Endothelial cell of umbilical vein (primary cell): Measurements from ENCODE around the gene TCEA2. TPM values are rescaled to one million over a fixed set of nuclear protein-coding genes. Genes with fewer than 3 reads are reported as not detected.

Source experiments
- BruUV-seq: library from RNA; stranded (reverse); fragments of 400-500 nt; replicated peaks from 2 replicates; lab custom pipeline; 2021; lab: Mats Ljungman, UMichigan
- CTCF ChIA-PET: fragments of 300-600, 350-600 bp; sonication (Branson Sonifier 250); formaldehyde crosslinking; loops from one replicate; lab custom pipeline; 2021; ENCODE audit warnings: antibody characterized with exemption, inconsistent platforms; lab: Charles Lee
- POLR2A ChIA-PET: fragments of 300-600, 350-600 bp; sonication (Branson Sonifier 250); formaldehyde crosslinking; loops from one replicate; lab custom pipeline; 2021; ENCODE audit warnings: antibody characterized with exemption, inconsistent platforms; lab: Charles Lee
- DNase-seq: peaks from one replicate; pipeline ENCODE4 v3.0.0-alpha.2; 2011; ENCODE audit warnings: low read depth, low spot score
- FAIRE-seq: peaks from 2 replicates; lab custom pipeline; 2011; peaks lifted over from hg19 to GRCh38; lab: Jason Lieb, UNC
- H2AFZ ChIP-seq: 2 replicates; pipeline ENCODE4 v1.6.0; 2012; ENCODE audit warnings: low read depth, low read length, control low read depth, inconsistent platforms
- H3K27ac ChIP-seq: 2 replicates; pipeline ENCODE4 v1.5.1; 2011; ENCODE audit warnings: low read depth, mild to moderate bottlenecking, control low read depth, low read length, moderate library complexity; ENCODE audit not compliant: insufficient read depth
- H3K27me3 ChIP-seq, 2 experiments: 2 replicates each; pipeline versions ENCODE4 v1.6.0 to v1.6.1; 2011; ENCODE audit warnings: low read length in 2 of 2, mixed read lengths in 1 of 2; ENCODE audit not compliant: control insufficient read depth in 2 of 2, insufficient read depth in 2 of 2
- H3K36me3 ChIP-seq, 2 experiments: 2 replicates in 1 of 2; 3 replicates in 1 of 2; pipeline ENCODE4 v1.5.1; 2011; ENCODE audit warnings: low read length in 2 of 2, mild to moderate bottlenecking in 1 of 2, moderate library complexity in 1 of 2; ENCODE audit not compliant: control insufficient read depth in 2 of 2, insufficient read depth in 2 of 2; ENCODE audit errors: extremely low read depth in 1 of 2
- H3K4me1 ChIP-seq: 3 replicates; pipeline ENCODE4 v1.5.1; 2011; ENCODE audit warnings: mild to moderate bottlenecking, low read length; ENCODE audit not compliant: control insufficient read depth, insufficient read depth; ENCODE audit errors: extremely low read depth
- H3K4me2 ChIP-seq: 2 replicates; pipeline ENCODE4 v1.6.1; 2011; ENCODE audit warnings: low read length, control low read depth, mixed read lengths; ENCODE audit not compliant: insufficient read depth
- H3K4me3 ChIP-seq, 3 experiments: fragments of 200-600 bp in 1 of 3; sonication (generic), shearing (Covaris generic) in 1 of 3; replicated peaks in 1 of 3; 2 replicates each; pipeline ENCODE4 v1.5.1; 2011 to 2016; ENCODE audit warnings: control low read depth in 3 of 3, low read length in 3 of 3, mild to moderate bottlenecking in 2 of 3, inconsistent platforms in 1 of 3, low read depth in 1 of 3, moderate library complexity in 1 of 3; ENCODE audit not compliant: insufficient read depth in 1 of 3
- H3K79me2 ChIP-seq: 2 replicates; pipeline ENCODE4 v1.6.0; 2012; ENCODE audit warnings: low read length, inconsistent platforms; ENCODE audit not compliant: control insufficient read depth, insufficient read depth
- H3K9ac ChIP-seq: replicated peaks from 2 replicates; pipeline ENCODE3; 2011; ENCODE audit warnings: low read length, control low read depth; ENCODE audit not compliant: insufficient read depth; ENCODE audit errors: extremely low read depth
- H3K9me1 ChIP-seq: replicated peaks from 3 replicates; pipeline ENCODE4 v1.6.0; 2011; ENCODE audit warnings: mild to moderate bottlenecking, low read length; ENCODE audit not compliant: control insufficient read depth, insufficient read depth; ENCODE audit errors: extremely low read depth
- H3K9me3 ChIP-seq: replicated peaks from 2 replicates; pipeline ENCODE4 v1.5.1; 2012; ENCODE audit warnings: low read length, inconsistent platforms; ENCODE audit not compliant: control insufficient read depth, insufficient read depth
- H4K20me1 ChIP-seq: replicated peaks from 2 replicates; pipeline ENCODE3; 2011; ENCODE audit warnings: mild to moderate bottlenecking, low read length; ENCODE audit not compliant: control insufficient read depth, insufficient read depth; ENCODE audit errors: extremely low read depth
- CTCF ChIP-seq, 2 donors: IDR thresholded peaks; 1 replicate in 1 of 2; 2 replicates in 1 of 2; pipeline ENCODE4 v1.5.1; 2011; ENCODE audit warnings: low read length in 2 of 2, mild to moderate bottlenecking in 2 of 2, moderate library complexity in 2 of 2, control low read depth in 1 of 2, inconsistent platforms in 1 of 2, low read depth in 1 of 2; ENCODE audit not compliant: insufficient read depth in 1 of 2; ENCODE audit errors: extremely low read depth in 1 of 2
- EZH2 ChIP-seq: IDR thresholded peaks from 2 replicates; pipeline ENCODE4 v1.6.1; 2012; ENCODE audit warnings: borderline replicate concordance, low read depth, mild to moderate bottlenecking, moderate library complexity, low read length, inconsistent platforms; ENCODE audit not compliant: severe bottlenecking
- FOS ChIP-seq: IDR thresholded peaks from 2 replicates; pipeline ENCODE4 v1.6.1; 2011; ENCODE audit warnings: mild to moderate bottlenecking, low read length, moderate library complexity, borderline replicate concordance; ENCODE audit not compliant: insufficient read depth
- GATA2 ChIP-seq: IDR thresholded peaks from 2 replicates; pipeline ENCODE4 v1.7.0; 2011; ENCODE audit warnings: low read depth, mild to moderate bottlenecking, moderate library complexity, mixed read lengths, low read length; ENCODE audit not compliant: insufficient read length, insufficient read depth
- JUN ChIP-seq: IDR thresholded peaks from 2 replicates; pipeline ENCODE4 v1.6.1; 2011; ENCODE audit warnings: borderline replicate concordance, low read depth; ENCODE audit not compliant: insufficient read length, insufficient read depth
- MAX ChIP-seq: IDR thresholded peaks from 2 replicates; pipeline ENCODE4 v1.6.1; 2011; ENCODE audit not compliant: insufficient read depth, insufficient read length
- MYC ChIP-seq: IDR thresholded peaks from one replicate; pipeline ENCODE4 v1.6.1; 2011; ENCODE audit warnings: mild to moderate bottlenecking, low read depth, low read length
- POLR2A ChIP-seq: IDR thresholded peaks from 2 replicates; pipeline ENCODE4 v1.6.1; 2012; ENCODE audit warnings: low read depth, mild to moderate bottlenecking, control low read depth, low read length
- POLR2AphosphoS5 ChIP-seq: IDR thresholded peaks from 2 replicates; pipeline ENCODE4 v1.6.1; 2012; ENCODE audit warnings: low read depth, mild to moderate bottlenecking, control low read depth, low read length, moderate library complexity; ENCODE audit not compliant: insufficient read depth
- dilution Hi-C: fragments of 300-500 bp; cut with MboI; formaldehyde crosslinking; loops from one replicate; pipeline ENCODE4 v1.15.0; 2019; ENCODE audit warnings: low sequenced_read_pairs; ENCODE audit not compliant: extremely low pct_ligation_motif_present
- intact Hi-C: fragments of 100-400 bp; cut with micrococcal nuclease; formaldehyde crosslinking; loops from one replicate; pipeline ENCODE4 v1.10.0; 2022
- polyA plus RNA-seq, 4 experiments: library from polyadenylated mRNA; depleted of rRNA in 3 of 4; stranded (reverse) in 3 of 4; unstranded in 1 of 4; fragments of >200 nt; gene quantifications; 2 replicates each; pipeline versions ENCODE4 v1.2.1 to v1.2.3, GENCODE V29; 2011 to 2012; ENCODE audit warnings: missing spikeins in 1 of 4
- total RNA-seq: library from RNA; stranded (reverse); gene quantifications from 2 replicates; pipeline ENCODE4 v1.2.3, GENCODE V29; 2021

TCEA2 gene
- total and polyA plus RNA-seq, 2 donors (not counting 3 experiments of a cell fraction or from before 2014, with no cell fraction given): 53.1 to 65.5 TPM

- dilution Hi-C loops (no loop called here), intact Hi-C loops (no loop called here)
- Histone ChIP-seq H3K79me2 (peaks cover 6% of the 10 kb centered on the region), H3K9ac (no peak overlapping the region), H3K27me3 (peaks cover 20 to 28% of the 10 kb centered on the region in 2 experiments), H2AFZ (no peak overlapping the region), H3K4me3 (no peak overlapping the region), H3K9me3 (no peaks in the 10 kb centered on the region), H3K4me2 (no peak overlapping the region), H3K4me1 (peaks cover 20% of the 10 kb centered on the region), H3K36me3 (no peaks in the 10 kb centered on the region), H3K9me1 (no peaks in the 10 kb centered on the region), H3K27ac (no peak overlapping the region), H4K20me1 (no peaks in the 10 kb centered on the region)
- DNase-seq: no peak
- no TSS peak for BruUV-seq
- ChIA-PET POLR2A (no interaction called here), CTCF (interaction anchor here (3.0 kb wide), 1 partner anchor 43 kb away, joined by 14 read pairs; no protein-coding TSS in a partner anchor)
- TF ChIP-seq EZH2: no peak
- TF ChIP-seq MYC: no peak
- TF ChIP-seq POLR2A: no peak
- TF ChIP-seq CTCF (IDR thresholded peaks at IDR 0.05; ENCODE audit: extremely low read depth in 1 of 2, insufficient read depth in 1 of 2, low read depth in 1 of 2, low read length in 2 of 2): no peak
- TF ChIP-seq FOS: no peak
- TF ChIP-seq JUN: no peak
- no peak for TF ChIP-seq MAX
- no peak for TF ChIP-seq GATA2
- no peak for TF ChIP-seq POLR2AphosphoS5
- no peak for FAIRE-seq
These were observed 18.6 kb downstream of the TCEA2 start for GRCh38 chr20:64081624-64081964.
